HG03064 (cell line): ENCODE results near the gene TENM3.
"Not testable (repeated sequence)": the region's sequence is repeated elsewhere in the genome, so short reads cannot be mapped to it uniquely, and the experiment has no call there.

Experiments used
- ATAC-seq: cut with Tn5 transposase; IDR thresholded peaks from one replicate; pipeline ENCODE4 v1.9.1; 2021; ENCODE audit warnings: low read depth; ENCODE audit not compliant: unreplicated experiment

Gene TENM3

GRCh38 chr4:182382941-182383340 is 139.7 kb downstream of the TENM3 start:
- ATAC-seq: no peak

GRCh38 chr4:182384631-182385091 is 141.5 kb downstream of the TENM3 start:
- no peak for ATAC-seq

- ATAC-seq: peak; percentile 68
Measured at GRCh38 chr4:182385897-182386296, 142.7 kb downstream of the TENM3 start.

- not testable (repeated sequence) for ATAC-seq
Measured at GRCh38 chr4:182386576-182386975, 143.4 kb downstream of the TENM3 start.

- ATAC-seq: no peak
Measured at GRCh38 chr4:182391111-182391684, 148.0 kb downstream of the TENM3 start.

GRCh38 chr4:182394181-182394580 is 151.0 kb downstream of the TENM3 start:
- ATAC-seq: no peak

GRCh38 chr4:182400081-182400480 is 156.9 kb downstream of the TENM3 start:
- ATAC-seq: no peak

- no peak for ATAC-seq
Measured at GRCh38 chr4:182400790-182401189, 157.6 kb downstream of the TENM3 start.

- no peak for ATAC-seq
Measured at GRCh38 chr4:182404376-182404775, 161.2 kb downstream of the TENM3 start.

- ATAC-seq: no peak
Measured at GRCh38 chr4:182405087-182405486, 161.9 kb downstream of the TENM3 start.

- no peak for ATAC-seq
Measured at GRCh38 chr4:182409271-182409670, 166.1 kb downstream of the TENM3 start.

GRCh38 chr4:182411391-182411790 is 168.2 kb downstream of the TENM3 start:
- ATAC-seq: no peak

- ATAC-seq: no peak
Measured at GRCh38 chr4:182413550-182413949, 170.3 kb downstream of the TENM3 start.

- no peak for ATAC-seq
Measured at GRCh38 chr4:182415116-182415515, 171.9 kb downstream of the TENM3 start.

- ATAC-seq: no peak
Measured at GRCh38 chr4:182416067-182416466, 172.9 kb downstream of the TENM3 start.

GRCh38 chr4:182418054-182418734 is 175.0 kb downstream of the TENM3 start:
- no peak for ATAC-seq

- ATAC-seq: no peak
Measured at GRCh38 chr4:182420189-182420588, 177.0 kb downstream of the TENM3 start.

- ATAC-seq: no peak
Measured at GRCh38 chr4:182421753-182422152, 178.6 kb downstream of the TENM3 start.

- no peak for ATAC-seq
Measured at GRCh38 chr4:182425302-182425701, 182.1 kb downstream of the TENM3 start.

- ATAC-seq: no peak
Measured at GRCh38 chr4:182426901-182427300, 183.7 kb downstream of the TENM3 start.

GRCh38 chr4:182427554-182427953 is 184.4 kb downstream of the TENM3 start:
- no peak for ATAC-seq

GRCh38 chr4:182429896-182430295 is 186.7 kb downstream of the TENM3 start:
- no peak for ATAC-seq
